ENCODE measurements around the gene LRCH4. TPM values are rescaled to one million over a fixed set of nuclear protein-coding genes. Genes with fewer than 3 reads are reported as not detected.

Gene LRCH4
- total RNA-seq, 6 experiments from 2014 or later = 34.7 to 40.6 (median 38.5) TPM

GRCh38 chr7:100562195-100563099 lies 23.5 kb downstream of the LRCH4 start:
- Mint-ChIP-seq H3K9me3 (no peaks in the 10 kb centered on the region), H3K36me3 (ENCODE audit: low read depth) (no peaks in the 10 kb centered on the region), H3K27me3 (ENCODE audit: insufficient read depth) (no peaks in the 10 kb centered on the region; the same call in 1 of the 2 replicates), H3K27ac (no peak overlapping the region), H3K4me1 (ENCODE audit: low read depth) (peaks cover 9% of the 10 kb centered on the region; the same call in 1 of the 2 replicates), H3K4me3 (no peak overlapping the region)
- DNase-seq = no peak
- TF ChIP-seq CTCF (IDR thresholded peaks at IDR 0.05) = no peak

- peaks cover 4% of the 10 kb centered on the region for H3K4me1 Mint-ChIP-seq (ENCODE audit: low read depth)
- TF ChIP-seq CTCF (IDR thresholded peaks at IDR 0.05) = no peak
- no peaks in the 10 kb centered on the region for H3K9me3 Mint-ChIP-seq
- H3K4me3 Mint-ChIP-seq = no peak overlapping the region
- DNase-seq = no peak
- no peak overlapping the region for H3K27ac Mint-ChIP-seq
- no peaks in the 10 kb centered on the region for H3K36me3 Mint-ChIP-seq (ENCODE audit: low read depth)
- no peaks in the 10 kb centered on the region; the same call in 1 of the 2 replicates for H3K27me3 Mint-ChIP-seq (ENCODE audit: insufficient read depth)
Measured at GRCh38 chr7:100561491-100562194, 24.3 kb downstream of the LRCH4 start.

GRCh38 chr7:100559127-100559526 lies 26.8 kb downstream of the LRCH4 start:
- no peak for TF ChIP-seq CTCF (IDR thresholded peaks at IDR 0.05)
- peaks cover 9% of the 10 kb centered on the region for H3K4me1 Mint-ChIP-seq (ENCODE audit: low read depth)
- no peaks in the 10 kb centered on the region for H3K9me3 Mint-ChIP-seq
- no peaks in the 10 kb centered on the region; the same call in 1 of the 2 replicates for H3K27me3 Mint-ChIP-seq (ENCODE audit: insufficient read depth)
- no peaks in the 10 kb centered on the region for H3K36me3 Mint-ChIP-seq (ENCODE audit: low read depth)
- no peak overlapping the region for H3K4me3 Mint-ChIP-seq
- H3K27ac Mint-ChIP-seq = no peak overlapping the region
- no peak for DNase-seq

- Mint-ChIP-seq H3K4me1 (ENCODE audit: low read depth) (peaks cover 9% of the 10 kb centered on the region), H3K4me3 (no peak overlapping the region), H3K27ac (peak overlapping the region; percentile 55), H3K27me3 (ENCODE audit: insufficient read depth) (no peaks in the 10 kb centered on the region), H3K9me3 (no peaks in the 10 kb centered on the region), H3K36me3 (ENCODE audit: low read depth) (peaks cover 5% of the 10 kb centered on the region)
- peak; percentile 42 for DNase-seq
- no peak for TF ChIP-seq CTCF (IDR thresholded peaks at IDR 0.05)
Measured at GRCh38 chr7:100556541-100556940, 29.4 kb downstream of the LRCH4 start.

- no peak for TF ChIP-seq CTCF (IDR thresholded peaks at IDR 0.05)
- Mint-ChIP-seq H3K4me3 (no peak overlapping the region), H3K4me1 (ENCODE audit: low read depth) (peaks cover 9% of the 10 kb centered on the region), H3K27ac (no peak overlapping the region), H3K27me3 (ENCODE audit: insufficient read depth) (no peaks in the 10 kb centered on the region), H3K36me3 (ENCODE audit: low read depth) (peaks cover 5% of the 10 kb centered on the region), H3K9me3 (no peaks in the 10 kb centered on the region)
- DNase-seq = no peak
Measured at GRCh38 chr7:100555701-100556100, 30.2 kb downstream of the LRCH4 start.

Data from HFFc6 (cell line).